HepG2 (cell line): ENCODE data around the gene MYL6B.
"Not testable (repeated sequence)": the region's sequence is repeated elsewhere in the genome, so short reads cannot be mapped to it uniquely, and the experiment has no call there.

Source experiments
- ESRRA ChIP-seq: sonication (generic); formaldehyde crosslinking; IDR thresholded peaks from 2 replicates; pipeline ENCODE4 v1.5.1; 2020; ENCODE audit warnings: mild to moderate bottlenecking, low read depth, missing genetic modification reagents
- GFI1 ChIP-seq: sonication (generic); formaldehyde crosslinking; IDR thresholded peaks from 2 replicates; pipeline ENCODE4 v1.5.0; 2020; ENCODE audit warnings: missing genetic modification reagents, mild to moderate bottlenecking, borderline replicate concordance
- POLR2AphosphoS5 ChIP-seq: IDR thresholded peaks from 2 replicates; pipeline ENCODE4 v1.6.1; 2012; ENCODE audit warnings: low read depth, low read length
- ZNF446 ChIP-seq: sonication (generic); formaldehyde crosslinking; IDR thresholded peaks from 2 replicates; pipeline ENCODE4 v1.5.0; 2020; ENCODE audit warnings: mild to moderate bottlenecking, missing genetic modification reagents
- TF ChIP-seq, protein P1 (sequence below): sonication (generic); formaldehyde crosslinking; IDR thresholded peaks from 2 replicates; pipeline ENCODE4 v1.4.0; 2020; ENCODE audit warnings: mild to moderate bottlenecking, missing genetic modification reagents
- TF ChIP-seq, protein P2 (sequence below): sonication (generic); formaldehyde crosslinking; IDR thresholded peaks from 2 replicates; pipeline ENCODE4 v1.4.0; 2020; ENCODE audit warnings: missing genetic modification reagents, borderline replicate concordance

DNA sequence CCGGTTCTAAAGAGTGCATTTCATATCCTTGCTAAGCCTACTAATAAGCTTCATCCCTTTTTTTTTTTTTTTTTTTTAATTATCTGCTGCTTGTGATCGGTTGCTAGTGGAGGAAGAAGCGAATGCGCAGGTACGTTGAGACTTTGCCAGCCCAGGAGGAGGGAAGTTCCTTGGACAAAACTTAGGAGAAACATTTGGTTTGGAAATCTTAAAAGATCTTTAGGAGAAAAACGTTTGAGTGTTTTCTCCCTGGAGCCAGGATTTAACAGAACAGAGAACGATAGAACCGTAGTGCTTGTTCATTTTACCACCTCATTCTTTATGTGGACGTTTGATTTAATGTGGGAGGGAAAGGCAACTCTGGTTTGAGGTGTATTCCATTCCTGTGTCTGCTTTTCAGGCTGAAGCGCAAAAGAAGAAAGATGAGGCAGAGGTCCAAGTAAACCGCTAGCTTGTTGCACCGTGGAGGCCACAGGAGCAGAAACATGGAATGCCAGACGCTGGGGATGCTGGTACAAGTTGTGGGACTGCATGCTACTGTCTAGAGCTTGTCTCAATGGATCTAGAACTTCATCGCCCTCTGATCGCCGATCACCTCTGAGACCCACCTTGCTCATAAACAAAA is 35.2 kb upstream of the MYL6B start:
- TF ChIP-seq ESRRA (CRISPR knock-in tag); GFI1; ZNF446 (CRISPR knock-in tag); POLR2AphosphoS5: not testable (repeated sequence)
- TF ChIP-seq, protein P1, sequence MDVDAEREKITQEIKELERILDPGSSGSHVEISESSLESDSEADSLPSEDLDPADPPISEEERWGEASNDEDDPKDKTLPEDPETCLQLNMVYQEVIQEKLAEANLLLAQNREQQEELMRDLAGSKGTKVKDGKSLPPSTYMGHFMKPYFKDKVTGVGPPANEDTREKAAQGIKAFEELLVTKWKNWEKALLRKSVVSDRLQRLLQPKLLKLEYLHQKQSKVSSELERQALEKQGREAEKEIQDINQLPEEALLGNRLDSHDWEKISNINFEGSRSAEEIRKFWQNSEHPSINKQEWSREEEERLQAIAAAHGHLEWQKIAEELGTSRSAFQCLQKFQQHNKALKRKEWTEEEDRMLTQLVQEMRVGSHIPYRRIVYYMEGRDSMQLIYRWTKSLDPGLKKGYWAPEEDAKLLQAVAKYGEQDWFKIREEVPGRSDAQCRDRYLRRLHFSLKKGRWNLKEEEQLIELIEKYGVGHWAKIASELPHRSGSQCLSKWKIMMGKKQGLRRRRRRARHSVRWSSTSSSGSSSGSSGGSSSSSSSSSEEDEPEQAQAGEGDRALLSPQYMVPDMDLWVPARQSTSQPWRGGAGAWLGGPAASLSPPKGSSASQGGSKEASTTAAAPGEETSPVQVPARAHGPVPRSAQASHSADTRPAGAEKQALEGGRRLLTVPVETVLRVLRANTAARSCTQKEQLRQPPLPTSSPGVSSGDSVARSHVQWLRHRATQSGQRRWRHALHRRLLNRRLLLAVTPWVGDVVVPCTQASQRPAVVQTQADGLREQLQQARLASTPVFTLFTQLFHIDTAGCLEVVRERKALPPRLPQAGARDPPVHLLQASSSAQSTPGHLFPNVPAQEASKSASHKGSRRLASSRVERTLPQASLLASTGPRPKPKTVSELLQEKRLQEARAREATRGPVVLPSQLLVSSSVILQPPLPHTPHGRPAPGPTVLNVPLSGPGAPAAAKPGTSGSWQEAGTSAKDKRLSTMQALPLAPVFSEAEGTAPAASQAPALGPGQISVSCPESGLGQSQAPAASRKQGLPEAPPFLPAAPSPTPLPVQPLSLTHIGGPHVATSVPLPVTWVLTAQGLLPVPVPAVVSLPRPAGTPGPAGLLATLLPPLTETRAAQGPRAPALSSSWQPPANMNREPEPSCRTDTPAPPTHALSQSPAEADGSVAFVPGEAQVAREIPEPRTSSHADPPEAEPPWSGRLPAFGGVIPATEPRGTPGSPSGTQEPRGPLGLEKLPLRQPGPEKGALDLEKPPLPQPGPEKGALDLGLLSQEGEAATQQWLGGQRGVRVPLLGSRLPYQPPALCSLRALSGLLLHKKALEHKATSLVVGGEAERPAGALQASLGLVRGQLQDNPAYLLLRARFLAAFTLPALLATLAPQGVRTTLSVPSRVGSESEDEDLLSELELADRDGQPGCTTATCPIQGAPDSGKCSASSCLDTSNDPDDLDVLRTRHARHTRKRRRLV (CRISPR knock-in tag), result not testable (repeated sequence)
- TF ChIP-seq, protein P2, sequence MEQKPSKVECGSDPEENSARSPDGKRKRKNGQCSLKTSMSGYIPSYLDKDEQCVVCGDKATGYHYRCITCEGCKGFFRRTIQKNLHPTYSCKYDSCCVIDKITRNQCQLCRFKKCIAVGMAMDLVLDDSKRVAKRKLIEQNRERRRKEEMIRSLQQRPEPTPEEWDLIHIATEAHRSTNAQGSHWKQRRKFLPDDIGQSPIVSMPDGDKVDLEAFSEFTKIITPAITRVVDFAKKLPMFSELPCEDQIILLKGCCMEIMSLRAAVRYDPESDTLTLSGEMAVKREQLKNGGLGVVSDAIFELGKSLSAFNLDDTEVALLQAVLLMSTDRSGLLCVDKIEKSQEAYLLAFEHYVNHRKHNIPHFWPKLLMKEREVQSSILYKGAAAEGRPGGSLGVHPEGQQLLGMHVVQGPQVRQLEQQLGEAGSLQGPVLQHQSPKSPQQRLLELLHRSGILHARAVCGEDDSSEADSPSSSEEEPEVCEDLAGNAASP (CRISPR knock-in tag), result not testable (repeated sequence)
